H1 (cell line): Measurements from ENCODE around the gene CCDC12. TPM values are rescaled to one million over a fixed set of nuclear protein-coding genes. Genes with fewer than 3 reads are reported as not detected.

Experiments used
- BCL11A ChIP-seq, 2 experiments: IDR thresholded peaks; one replicate each; pipeline ENCODE4 v1.6.1; 2011; ENCODE audit warnings: low read depth in 2 of 2, low read length in 2 of 2, mild to moderate bottlenecking in 2 of 2
- CHD7 ChIP-seq: fragments of 300-600 bp; sonication (generic); IDR thresholded peaks from 2 replicates; pipeline ENCODE4 v1.7.1; 2012; ENCODE audit warnings: low read length, moderate library complexity, mild to moderate bottlenecking, inconsistent platforms; ENCODE audit not compliant: insufficient replicate concordance
- EP300 ChIP-seq, 2 experiments: IDR thresholded peaks; 1 replicate in 1 of 2; 2 replicates in 1 of 2; pipeline ENCODE4 v1.6.1; 2011 to 2012; ENCODE audit warnings: low read depth in 2 of 2, low read length in 2 of 2, mild to moderate bottlenecking in 2 of 2, borderline replicate concordance in 1 of 2, inconsistent platforms in 1 of 2, moderate library complexity in 1 of 2
- MAFK ChIP-seq: IDR thresholded peaks from 2 replicates; pipeline ENCODE4 v1.6.1; 2012; ENCODE audit warnings: low read depth, mild to moderate bottlenecking, improper control_type of control experiment, low read length
- PHF8 ChIP-seq: fragments of 200-600 bp; sonication (generic); conservative IDR thresholded peaks from 2 replicates; pipeline ENCODE4 v1.7.1; 2012; ENCODE audit warnings: low read depth, mild to moderate bottlenecking, inconsistent platforms, low read length, moderate library complexity
- RNF2 ChIP-seq: fragments of 200-900, 300-1000 bp; sonication (generic); IDR thresholded peaks from 2 replicates; pipeline ENCODE4 v1.7.1; 2016; ENCODE audit warnings: borderline replicate concordance, low read depth, mild to moderate bottlenecking, antibody characterized with exemption, low read length; ENCODE audit not compliant: poor library complexity, severe bottlenecking; ENCODE audit errors: missing control alignments
- SIN3A ChIP-seq, 2 experiments: IDR thresholded peaks in 1 of 2; conservative IDR thresholded peaks in 1 of 2; 2 replicates each; pipeline ENCODE4 v1.6.1; 2011 to 2012; ENCODE audit warnings: low read length in 2 of 2, improper control_type of control experiment in 1 of 2, low read depth in 1 of 2, mild to moderate bottlenecking in 1 of 2
- polyA plus RNA-seq, 7 experiments: library from polyadenylated mRNA; depleted of rRNA in 3 of 7; stranded (reverse) in 5 of 7; unstranded in 2 of 7; fragments of >200 nt in 5 of 7; fragments of 200-250 nt in 2 of 7; gene quantifications; 1 replicate in 5 of 7; 2 replicates in 1 of 7; 4 replicates in 1 of 7; pipeline versions ENCODE4 v1.2.1 to v1.2.3, GENCODE V29; 2011 to 2013; ENCODE audit warnings: missing spikeins in 2 of 7, mixed read lengths in 2 of 7
- total RNA-seq: library from RNA; stranded (reverse); fragmentation: NEBNext Ultra II Directional; extraction: Animal tissue kit (Norgen Biotek cat#: 25700); gene quantifications from 2 replicates; pipeline ENCODE4 v1.2.1, GENCODE V29; 2021

The CCDC12 gene
- total and polyA plus RNA-seq, 2 of the 8 experiments (the other 6 are each of a cell fraction or from before 2014, with no cell fraction given) = 29.5 to 41.3 TPM

- peak in 1 of 2 experiments; percentile 68; a peak in 1 of 4 replicates for TF ChIP-seq SIN3A (conservative IDR thresholded peaks at IDR 0.05 in 1 of 2, IDR thresholded peaks at IDR 0.05 in 1 of 2; ENCODE audit: low read depth in 1 of 2, low read length in 2 of 2)
- TF ChIP-seq MAFK = no peak
- no peak for TF ChIP-seq RNF2
- peak in 1 of 2 experiments; percentile 61; a peak in 1 of 3 replicates for TF ChIP-seq EP300 (IDR thresholded peaks at IDR 0.05; ENCODE audit: borderline replicate concordance in 1 of 2, low read depth in 2 of 2, low read length in 2 of 2)
- no peak for TF ChIP-seq CHD7
- TF ChIP-seq BCL11A (IDR thresholded peaks at IDR 0.05; ENCODE audit: low read depth in 2 of 2, low read length in 2 of 2) = no peak
- TF ChIP-seq PHF8 = 0 out of 2 replicates have a peak, but pooled peaks have one; percentile 41
Observed at GRCh38 chr3:46978985-46979944, 2.7 kb upstream of the CCDC12 start, which contains the start of gene NBEAL2 (continued).
